DMS 273 treated with DMSO at 0.1 percent for 48 hours (cell line): ENCODE measurements around the gene GPN2.
"Not testable (repeated sequence)": the region's sequence is repeated elsewhere in the genome, so short reads cannot be mapped to it uniquely, and the experiment has no call there.

Source experiments
- DNase-seq: peaks from one replicate; lab custom pipeline; 2025; lab: John Stamatoyannopoulos, UW

The GPN2 gene

DNA sequence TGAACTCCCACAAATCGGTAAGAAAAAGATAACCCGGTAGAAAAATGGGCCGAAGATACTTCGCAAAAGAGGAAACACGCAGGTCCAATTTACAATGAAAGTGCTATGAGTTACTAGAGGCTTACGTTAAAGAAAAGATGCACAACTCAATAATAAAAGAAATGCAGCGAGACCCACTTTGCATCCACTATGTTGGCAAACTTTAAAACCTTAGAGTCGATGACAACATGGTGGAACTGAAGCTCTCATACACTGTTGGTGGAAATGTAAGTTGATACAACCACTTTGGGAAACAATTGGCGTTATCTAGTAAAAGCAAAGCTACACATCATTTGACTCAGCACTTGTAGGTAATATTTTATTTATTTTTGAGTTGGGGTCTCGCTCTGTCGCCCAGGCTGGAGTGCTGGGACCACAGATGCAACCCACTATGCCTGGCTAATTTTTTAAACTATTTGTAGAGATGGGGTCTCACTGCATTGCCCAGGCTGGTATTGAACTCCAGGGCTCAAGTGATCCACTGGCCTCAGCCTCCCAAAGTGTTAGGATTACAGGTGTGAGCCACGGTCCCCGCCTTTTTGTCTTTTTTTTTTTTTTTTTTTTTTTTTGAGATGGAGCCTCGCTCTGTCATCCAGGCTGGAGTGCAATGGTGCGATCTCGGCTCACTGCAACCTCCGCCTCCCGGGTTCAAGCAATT is 10.9 kb upstream of the GPN2 start:
- DNase-seq: no peak

DNA sequence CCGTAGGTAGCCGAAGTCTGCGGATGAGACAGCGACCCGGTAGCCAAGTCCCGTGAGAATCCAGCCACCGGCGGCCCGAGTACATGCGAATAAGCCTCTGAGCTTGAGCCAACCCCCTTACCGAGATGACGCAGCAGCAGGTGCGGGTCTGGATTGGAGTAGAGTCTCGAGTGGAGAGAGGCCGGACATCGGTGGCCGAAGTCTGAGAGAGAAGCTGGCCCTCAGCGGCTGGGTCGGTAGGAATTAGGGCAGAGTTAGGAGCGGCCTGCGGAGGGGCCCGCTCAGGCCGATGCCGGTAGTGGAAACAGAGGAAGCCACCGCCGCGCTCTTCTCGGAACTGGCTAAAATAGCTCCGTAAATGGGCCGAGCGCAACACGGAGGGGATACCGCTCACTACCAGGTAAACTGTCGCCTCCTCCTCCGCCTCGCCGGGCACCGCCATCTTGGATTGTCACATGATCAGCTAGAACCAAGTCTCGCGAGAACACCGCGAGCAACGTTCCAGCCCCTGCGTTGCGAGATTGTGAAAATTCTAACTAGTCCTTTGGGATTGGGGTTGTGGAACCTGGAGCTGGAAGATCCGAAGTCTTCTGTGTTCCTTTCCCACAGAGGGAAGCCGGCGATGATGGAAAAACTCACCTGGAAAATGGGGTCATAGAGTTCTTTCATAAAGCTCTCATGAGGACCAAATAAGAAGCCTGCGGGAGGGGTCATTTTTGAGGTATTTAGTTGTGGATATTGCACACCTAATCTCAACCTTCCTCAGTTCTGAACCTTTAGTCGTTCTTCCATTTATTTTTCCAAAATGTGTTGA is 10.1 kb upstream of the GPN2 start, which contains the start of gene GPATCH3:
TSS of gene GPATCH3 (minus strand) at position 467 of the 814 bp plus-strand sequence. CDS start at position 442, 25 bp downstream.
- peak; percentile 69 for DNase-seq

GRCh38 chr1:26897351-26897750 is 7.3 kb upstream of the GPN2 start:
- DNase-seq: no peak

GRCh38 chr1:26894263-26894662 is 4.2 kb upstream of the GPN2 start:
- no peak for DNase-seq

DNA sequence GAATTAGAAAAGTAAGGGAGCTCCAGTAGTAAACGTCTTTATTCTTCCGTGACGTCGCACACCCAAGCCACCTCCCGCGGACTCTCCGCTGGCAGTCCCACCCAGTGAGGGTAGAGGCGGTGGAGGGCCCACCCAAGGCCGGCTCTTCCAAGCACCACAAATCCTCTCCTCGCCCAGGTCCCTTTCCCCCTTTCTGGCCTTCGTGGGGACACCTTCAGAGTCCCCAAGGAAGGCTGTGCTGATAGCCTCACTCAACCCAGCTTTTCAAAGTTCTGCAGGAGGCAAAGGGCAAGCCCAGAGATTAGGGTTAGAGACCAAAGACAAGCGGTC is 349 bp upstream of the GPN2 start:
- no peak for DNase-seq

GRCh38 chr1:26888231-26888630 is 1.9 kb downstream of the GPN2 start:
- no peak for DNase-seq

DNA sequence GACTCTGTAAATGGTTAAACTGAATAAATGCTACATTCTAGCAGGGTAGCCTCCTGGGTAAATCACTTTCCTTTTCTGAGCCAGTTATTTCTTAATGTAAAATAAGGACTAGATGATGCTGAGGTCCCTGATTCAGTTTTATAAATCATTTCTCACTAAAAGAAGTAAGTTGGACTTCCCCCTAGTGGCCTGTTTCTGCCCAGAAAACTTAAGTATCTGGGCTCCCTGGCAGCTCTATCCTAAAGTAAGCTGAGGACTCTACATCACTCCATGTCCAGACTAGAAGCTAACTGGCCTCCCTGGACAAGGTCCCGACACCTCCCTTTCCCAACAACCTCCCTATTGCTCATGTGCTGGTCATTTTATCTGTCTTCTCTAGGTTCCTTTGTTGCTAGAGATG is 3.0 kb downstream of the GPN2 start:
- DNase-seq: peak; percentile 17

DNA sequence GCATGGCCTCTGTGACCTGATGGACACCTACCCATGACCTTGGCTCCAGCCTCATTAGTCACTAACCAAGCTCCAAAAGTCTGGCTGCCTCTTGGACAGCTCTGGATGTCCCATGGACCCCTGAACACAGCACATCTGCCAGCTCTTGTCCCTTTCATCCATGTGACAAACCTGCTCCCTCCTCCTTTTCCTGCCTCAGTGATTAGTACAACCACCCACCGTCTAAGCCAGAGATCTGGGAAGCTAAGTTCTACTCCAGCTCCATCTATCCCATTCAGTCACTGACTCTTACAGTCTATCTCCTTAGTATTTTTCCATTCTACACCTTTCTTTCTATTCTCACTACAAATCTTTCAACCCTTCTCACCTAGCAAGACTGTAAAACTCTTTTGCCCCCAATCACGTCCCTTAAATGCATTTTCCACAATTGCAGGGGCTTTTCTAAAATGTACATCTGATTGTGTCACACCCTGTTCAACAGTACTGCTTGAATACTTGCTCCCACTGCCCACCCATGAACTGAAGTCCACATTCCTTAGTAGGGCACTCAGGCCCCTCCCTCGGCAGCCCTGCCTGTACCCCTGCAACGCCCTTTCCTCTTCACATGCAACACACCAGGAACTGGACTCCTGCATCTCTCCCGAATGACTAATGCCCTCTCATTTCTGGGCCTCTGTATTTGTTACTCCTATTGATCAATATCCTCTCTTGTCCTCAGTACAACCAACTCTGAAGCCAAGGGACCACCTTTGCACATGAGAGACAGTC is 7.2 kb downstream of the GPN2 start:
- DNase-seq: no peak

DNA sequence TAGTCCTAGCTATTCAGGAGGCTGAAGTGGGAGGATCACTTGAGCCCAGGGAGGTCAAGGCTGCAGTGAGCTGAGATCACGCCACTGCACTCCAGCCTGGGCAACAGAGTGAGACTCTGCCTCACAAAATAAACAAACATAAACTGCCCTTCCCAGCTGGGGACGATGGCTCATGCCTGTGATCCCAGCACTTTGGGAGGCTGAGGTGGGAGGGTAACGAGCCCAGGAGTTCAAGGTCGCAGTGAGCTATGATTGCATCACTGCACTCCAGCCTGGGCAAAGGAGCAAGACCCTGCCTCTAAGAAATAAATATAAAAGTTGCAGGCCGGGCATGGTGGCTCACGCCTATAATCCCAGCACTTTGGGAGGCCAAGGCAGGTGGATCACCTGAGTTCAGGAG is 8.5 kb downstream of the GPN2 start:
- DNase-seq: not testable (repeated sequence)

DNA sequence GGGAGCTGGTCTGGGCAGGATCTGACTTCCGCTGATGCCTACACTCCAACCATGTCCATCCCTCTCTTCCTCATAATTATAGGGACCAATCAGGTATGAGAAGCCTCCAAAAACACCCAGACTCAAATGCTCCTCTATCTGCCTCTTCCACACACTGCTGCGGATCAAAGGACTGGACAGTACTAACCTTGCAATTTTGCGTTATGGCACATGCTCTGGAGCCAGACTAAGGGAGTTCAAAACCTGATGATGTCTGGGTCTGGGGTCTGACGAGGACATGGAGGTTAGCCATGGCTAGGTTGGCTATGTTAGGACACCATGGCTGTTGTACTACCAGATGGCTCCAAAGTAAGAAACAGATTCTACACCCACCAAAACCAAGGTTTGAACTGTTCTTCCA is 10.3 kb downstream of the GPN2 start:
- no peak for DNase-seq

GRCh38 chr1:26877326-26877725 is 12.8 kb downstream of the GPN2 start:
- no peak for DNase-seq

- DNase-seq: no peak
Observed at GRCh38 chr1:26874896-26875295, 15.2 kb downstream of the GPN2 start.

DNA sequence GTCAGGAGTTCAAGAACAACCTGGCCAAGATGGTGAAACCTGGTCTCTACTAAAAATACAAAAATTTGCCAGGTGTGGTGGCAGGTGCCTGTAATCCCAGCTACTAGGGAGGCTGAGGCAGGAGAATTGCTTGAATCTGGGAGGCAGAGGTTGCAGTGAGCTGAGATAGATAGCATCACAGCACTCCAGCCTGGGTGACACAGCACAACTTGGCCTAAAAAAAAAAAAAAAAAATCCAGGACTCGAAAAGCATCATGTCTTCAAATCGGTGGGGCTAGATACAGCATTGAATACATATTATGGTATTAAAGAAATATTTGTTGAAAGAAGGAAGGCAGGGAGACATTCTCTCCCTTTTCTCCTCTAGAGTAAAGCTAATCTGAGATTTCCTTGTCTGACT is 17.0 kb downstream of the GPN2 start:
- not testable (repeated sequence) for DNase-seq

- DNase-seq: peak; percentile 94
Observed at GRCh38 chr1:26864610-26865480, 25.2 kb downstream of the GPN2 start.

GRCh38 chr1:26863685-26864077 is 26.4 kb downstream of the GPN2 start:
- DNase-seq: no peak

- no peak for DNase-seq
Observed at GRCh38 chr1:26862781-26863684, 27.1 kb downstream of the GPN2 start, which contains the start of gene SFN. SFN (plus strand) TSS chr1:26863149; CDS start chr1:26863213, 64 bp downstream.

- no peak for DNase-seq
Observed at GRCh38 chr1:26861889-26862378, 28.1 kb downstream of the GPN2 start.

DNA sequence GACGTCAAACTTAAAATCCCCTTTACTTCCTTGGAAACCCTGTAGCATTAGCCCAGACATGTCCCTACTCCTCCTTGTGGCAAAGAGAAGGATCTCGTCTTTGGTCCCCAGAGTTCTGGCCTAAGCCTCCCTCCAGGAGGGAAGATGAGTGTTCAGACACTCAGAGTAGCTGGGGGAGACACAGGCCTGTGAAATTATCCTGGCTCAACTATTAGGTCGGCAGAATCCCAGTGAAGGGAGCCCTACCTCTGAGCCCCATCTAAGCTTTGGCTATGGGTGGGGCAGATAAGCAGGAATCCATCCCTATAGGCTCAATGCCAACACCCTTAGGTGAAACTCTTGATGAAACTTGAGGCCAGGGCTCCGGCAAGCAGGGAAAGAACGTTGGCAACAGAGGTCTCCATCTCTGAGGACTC is 28.8 kb downstream of the GPN2 start:
- no peak for DNase-seq

DNA sequence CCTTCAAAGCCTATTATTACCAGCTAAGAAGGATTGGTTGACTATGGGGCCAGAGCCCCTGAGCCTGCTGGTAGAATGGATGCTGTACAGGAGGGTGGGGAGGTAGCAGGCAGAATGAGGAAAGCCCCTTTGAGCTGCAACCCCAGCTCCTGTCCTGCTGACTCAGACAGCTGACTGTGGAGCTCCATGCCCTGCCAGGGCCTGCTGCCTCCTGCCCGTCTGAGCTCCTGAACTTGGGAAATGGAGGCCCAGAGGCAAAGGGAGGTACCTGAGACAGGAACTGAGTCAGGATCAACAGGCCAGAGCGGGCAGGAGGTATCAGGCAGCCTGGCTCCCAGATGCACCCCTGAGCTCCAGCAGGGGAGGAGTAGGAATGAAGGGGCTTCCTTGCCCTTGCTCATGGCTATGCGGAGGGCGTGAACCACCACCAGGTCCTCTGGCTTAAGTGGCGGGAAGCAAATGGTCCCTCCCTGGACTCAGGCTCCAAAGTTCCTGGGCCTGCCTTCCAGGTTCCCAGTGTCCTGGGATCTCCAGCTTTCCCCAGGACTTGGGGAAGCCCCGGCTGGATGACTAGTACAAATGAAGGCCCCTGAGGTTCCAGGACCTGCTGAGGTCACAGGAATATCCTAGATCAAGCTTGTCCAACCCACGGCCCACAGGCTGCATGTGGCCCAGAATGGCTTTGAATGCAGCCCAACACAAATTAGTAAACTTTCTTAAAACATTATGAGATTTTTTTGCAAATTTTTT is 31.0 kb downstream of the GPN2 start:
- DNase-seq: no peak

DNA sequence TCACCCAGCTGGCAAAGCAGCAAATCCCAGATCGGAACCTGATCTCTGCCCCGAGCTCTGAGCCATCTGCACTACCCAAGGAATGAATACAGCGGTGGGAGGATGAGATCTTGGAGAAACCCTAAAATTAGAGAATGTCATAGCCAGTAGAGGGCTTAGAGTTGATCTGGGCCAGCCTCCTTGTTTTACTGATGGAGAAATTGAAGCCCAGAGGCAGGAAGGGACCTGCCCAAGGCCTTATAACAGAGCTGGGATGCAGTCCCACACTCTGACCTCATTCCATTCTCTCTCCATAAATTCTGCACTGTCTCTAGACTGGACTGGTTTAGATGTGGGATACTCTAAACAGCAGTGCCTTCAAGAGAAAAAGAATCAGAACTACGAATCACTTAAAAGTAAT is 31.9 kb downstream of the GPN2 start:
- peak; percentile 72 for DNase-seq
